Activated T-cell treated with anti-CD3 and anti-CD28 coated beads, Interleukin-2, amount 50 U/mL, for 72 hours (primary cell): Measurements from ENCODE around the gene DAB2. TPM values are rescaled to one million over a fixed set of nuclear protein-coding genes. Genes with fewer than 3 reads are reported as not detected.

Source experiments
- ATAC-seq, 2 donors: fragments of 150-1000 bp; cut with Tn5 transposase; replicated peaks in 1 of 2; 2 replicates each; pipeline ENCODE4 v1.10.0; 2021; ENCODE audit warnings: moderate library complexity in 2 of 2, mild to moderate bottlenecking in 1 of 2
- DNase-seq, 2 donors: peaks; one replicate each; pipeline ENCODE4 v3.0.0; 2021 to 2022; ENCODE audit warnings: mixed read lengths in 1 of 2
- H3K27ac Mint-ChIP-seq: one replicate; pipeline ENCODE4 v1.8.0; 2022; ENCODE audit warnings: mild to moderate bottlenecking, moderate library complexity, mixed read lengths
- H3K27me3 Mint-ChIP-seq: one replicate; pipeline ENCODE4 v1.8.0; 2022; ENCODE audit warnings: low read depth, mixed read lengths
- H3K36me3 Mint-ChIP-seq, 2 donors: one replicate each; pipeline ENCODE4 v1.8.0; 2022; ENCODE audit warnings: mixed read lengths in 2 of 2, mild to moderate bottlenecking in 1 of 2; ENCODE audit not compliant: insufficient read depth in 2 of 2
- H3K4me1 Mint-ChIP-seq: one replicate; pipeline ENCODE4 v1.8.0; 2022; ENCODE audit warnings: low read depth, mixed read lengths
- H3K4me3 Mint-ChIP-seq, 2 donors: one replicate each; pipeline ENCODE4 v1.8.0; 2022; ENCODE audit warnings: mild to moderate bottlenecking in 2 of 2, mixed read lengths in 2 of 2, moderate library complexity in 2 of 2
- H3K9me3 Mint-ChIP-seq, 2 donors: one replicate each; pipeline ENCODE4 v1.8.0; 2022; ENCODE audit warnings: mixed read lengths in 2 of 2
- total RNA-seq, 2 donors: library from RNA; stranded (reverse); gene quantifications; one replicate each; pipeline ENCODE4 v1.2.3, GENCODE V29; 2022

Gene DAB2
- total RNA-seq, 2 donors from 2014 or later = not detected

- Mint-ChIP-seq H3K36me3 (peaks cover 0 to 1% of the 10 kb centered on the region in 2 donors), H3K9me3 (no peaks in the 10 kb centered on the region), H3K4me3 (no peak overlapping the region), H3K27ac (no peak overlapping the region), H3K4me1 (no peaks in the 10 kb centered on the region), H3K27me3 (peaks cover 37% of the 10 kb centered on the region)
- ATAC-seq (no peak), DNase-seq (no peak)
These were observed 35.1 kb upstream of the DAB2 start for GRCh38 chr5:39459907-39460306.

DNA sequence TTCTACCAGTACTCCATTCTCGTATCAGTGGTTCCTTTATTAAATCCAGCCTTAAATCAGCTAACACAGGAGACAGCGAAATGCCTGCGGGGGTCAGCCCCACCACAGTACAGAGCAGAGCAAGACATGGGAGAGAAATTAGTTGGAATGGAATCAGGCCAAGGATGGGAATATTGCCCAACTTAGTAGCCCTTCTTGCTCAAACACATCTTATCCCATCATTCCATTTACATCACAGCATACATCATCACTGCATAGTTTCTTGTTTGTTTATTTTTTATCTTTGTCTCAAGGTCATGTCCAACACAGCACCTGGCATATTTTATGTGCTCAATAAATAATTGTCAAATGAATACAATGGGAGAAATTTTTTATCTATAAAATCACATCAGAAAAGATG is 34.3 kb upstream of the DAB2 start:
- H3K9me3 Mint-ChIP-seq = no peaks in the 10 kb centered on the region
- H3K27me3 Mint-ChIP-seq = peaks cover 37% of the 10 kb centered on the region
- ATAC-seq = no peak
- H3K4me1 Mint-ChIP-seq = no peaks in the 10 kb centered on the region
- DNase-seq = no peak
- no peak overlapping the region for H3K4me3 Mint-ChIP-seq
- H3K36me3 Mint-ChIP-seq = peaks cover 0 to 1% of the 10 kb centered on the region in 2 donors
- no peak overlapping the region for H3K27ac Mint-ChIP-seq

DNA sequence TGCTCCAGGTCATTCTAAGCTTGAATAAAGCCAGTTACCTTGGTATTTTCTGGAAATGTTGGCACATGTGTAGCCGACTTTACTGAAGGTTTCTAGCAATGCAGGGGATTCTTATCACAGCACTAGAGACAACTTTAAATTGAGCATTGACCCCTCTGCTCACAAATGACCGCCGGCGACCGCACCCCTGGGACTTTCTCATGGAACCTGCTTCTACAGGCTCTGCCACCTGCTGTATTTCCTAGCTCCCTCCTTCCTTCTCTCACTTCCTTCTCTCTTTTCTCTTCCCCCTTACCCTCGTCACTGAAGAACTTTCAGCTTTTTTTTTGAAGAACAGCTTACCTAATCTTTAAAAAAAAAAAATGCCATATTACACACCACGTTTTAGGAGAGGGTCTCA is 30.9 kb upstream of the DAB2 start:
- H3K9me3 Mint-ChIP-seq = no peaks in the 10 kb centered on the region
- peaks cover 30% of the 10 kb centered on the region for H3K27me3 Mint-ChIP-seq
- no peak overlapping the region for H3K4me3 Mint-ChIP-seq
- ATAC-seq = no peak
- H3K27ac Mint-ChIP-seq = no peak overlapping the region
- no peaks in the 10 kb centered on the region for H3K4me1 Mint-ChIP-seq
- DNase-seq = no peak
- H3K36me3 Mint-ChIP-seq = peaks cover 0 to 1% of the 10 kb centered on the region in 2 donors

- no peak overlapping the region for H3K27ac Mint-ChIP-seq
- ATAC-seq = no peak
- no peak for DNase-seq
- no peaks in the 10 kb centered on the region for H3K9me3 Mint-ChIP-seq
- no peak overlapping the region for H3K4me3 Mint-ChIP-seq
- no peaks in the 10 kb centered on the region for H3K4me1 Mint-ChIP-seq
- H3K36me3 Mint-ChIP-seq = peaks cover 0 to 1% of the 10 kb centered on the region in 2 donors
- peaks cover 25% of the 10 kb centered on the region for H3K27me3 Mint-ChIP-seq
These were observed 28.8 kb upstream of the DAB2 start for GRCh38 chr5:39453606-39454005.

DNA sequence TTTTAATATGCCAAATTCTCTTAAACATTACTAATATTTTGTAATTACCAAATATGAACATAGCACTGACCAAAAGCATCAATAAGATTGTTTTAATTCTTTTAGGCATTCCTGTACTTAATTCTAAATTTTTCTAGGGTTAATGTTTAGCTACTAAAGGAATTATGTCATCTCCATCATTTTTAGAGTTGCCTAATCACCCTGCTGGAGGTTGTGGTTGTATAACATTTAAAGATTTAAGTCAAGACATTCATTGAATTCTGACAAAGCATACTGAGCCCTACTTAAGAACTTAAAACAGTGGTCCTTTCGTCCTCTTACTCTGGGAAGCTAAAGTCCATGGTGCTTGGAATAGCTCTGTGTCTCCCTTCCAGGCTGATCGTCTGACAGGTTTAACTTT is 28.1 kb upstream of the DAB2 start:
- ATAC-seq = no peak
- H3K4me1 Mint-ChIP-seq = no peaks in the 10 kb centered on the region
- H3K36me3 Mint-ChIP-seq = no peaks in the 10 kb centered on the region
- no peaks in the 10 kb centered on the region for H3K9me3 Mint-ChIP-seq
- H3K27ac Mint-ChIP-seq = no peak overlapping the region
- H3K4me3 Mint-ChIP-seq = no peak overlapping the region
- H3K27me3 Mint-ChIP-seq = peaks cover 20% of the 10 kb centered on the region
- no peak for DNase-seq

DNA sequence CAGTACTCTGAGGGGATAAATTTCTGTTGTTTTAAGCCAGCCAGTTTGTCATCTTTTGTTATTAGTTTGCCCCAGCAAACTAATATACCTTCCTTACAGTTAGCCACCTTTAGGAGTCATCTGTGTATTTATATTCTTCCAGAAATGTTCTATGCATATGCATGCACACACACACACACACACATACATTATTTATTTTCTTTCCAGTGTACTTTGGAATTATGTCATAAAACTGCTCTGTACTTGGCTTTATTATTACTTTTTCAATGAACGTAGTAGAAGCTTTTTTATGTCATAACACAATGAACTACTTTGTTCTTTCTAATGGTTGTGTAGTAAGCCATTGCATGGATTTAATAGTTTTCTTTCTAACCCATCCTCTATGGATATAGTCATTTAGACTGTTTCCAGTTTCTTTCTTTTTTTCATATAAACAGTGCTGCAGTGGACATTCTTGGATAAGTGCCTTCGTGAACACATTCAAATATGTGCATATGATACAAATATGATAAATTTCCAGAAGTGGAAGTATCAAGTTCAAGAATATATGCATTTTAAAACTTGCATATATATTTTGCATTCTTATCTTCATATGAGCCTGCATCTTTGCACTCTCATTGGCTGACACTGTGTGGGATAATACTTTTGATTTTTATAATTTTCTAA is 26.6 kb upstream of the DAB2 start:
- no peaks in the 10 kb centered on the region for H3K9me3 Mint-ChIP-seq
- DNase-seq (no peak), ATAC-seq (no peak)
- no peak overlapping the region for H3K4me3 Mint-ChIP-seq
- H3K36me3 Mint-ChIP-seq = no peaks in the 10 kb centered on the region
- no peaks in the 10 kb centered on the region for H3K4me1 Mint-ChIP-seq
- H3K27me3 Mint-ChIP-seq = peaks cover 11% of the 10 kb centered on the region
- H3K27ac Mint-ChIP-seq = no peak overlapping the region

DNA sequence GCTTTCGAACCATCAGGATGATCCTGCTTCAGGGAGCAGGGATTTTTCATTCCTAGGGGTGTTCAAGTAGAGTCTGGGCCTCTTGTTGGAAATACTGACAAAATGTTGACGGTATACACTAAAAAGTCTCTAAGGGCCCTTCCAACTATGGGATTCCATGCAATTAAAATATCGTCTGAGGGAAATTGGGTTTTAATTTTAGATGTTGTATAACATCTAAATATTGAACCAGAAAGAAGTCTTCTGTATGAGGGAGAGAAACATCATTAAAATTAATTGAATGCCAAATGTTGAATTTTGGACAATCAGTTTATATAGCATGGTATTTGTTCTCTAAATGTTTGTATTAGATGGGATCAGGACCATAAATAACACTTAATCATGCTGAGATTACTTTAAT is 25.7 kb upstream of the DAB2 start:
- Mint-ChIP-seq H3K27ac (no peak overlapping the region), H3K27me3 (peaks cover 2% of the 10 kb centered on the region), H3K36me3 (no peaks in the 10 kb centered on the region), H3K4me3 (no peak overlapping the region), H3K4me1 (no peaks in the 10 kb centered on the region), H3K9me3 (no peaks in the 10 kb centered on the region)
- no peak for ATAC-seq
- no peak for DNase-seq

DNA sequence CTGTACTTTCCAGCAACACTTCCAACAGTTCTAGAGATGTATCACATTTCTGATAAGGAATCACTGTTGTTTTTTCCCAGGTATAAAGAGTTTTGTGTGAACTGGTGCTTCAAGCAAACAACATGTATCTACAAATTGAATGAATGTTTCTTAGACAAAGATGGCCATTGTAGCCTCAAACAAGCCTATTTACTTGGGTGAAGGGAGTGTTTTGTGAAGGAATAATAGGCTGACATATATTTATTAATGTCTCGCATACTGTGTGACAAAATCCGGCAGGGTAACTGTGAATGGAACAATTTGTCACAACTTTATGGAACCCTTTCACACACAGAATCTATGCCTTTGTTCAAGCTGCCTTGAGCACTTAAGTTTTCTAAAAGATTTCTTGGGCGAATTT is 24.8 kb upstream of the DAB2 start:
- no peaks in the 10 kb centered on the region for H3K9me3 Mint-ChIP-seq
- no peak for ATAC-seq
- no peaks in the 10 kb centered on the region for H3K36me3 Mint-ChIP-seq
- no peaks in the 10 kb centered on the region for H3K4me1 Mint-ChIP-seq
- no peak overlapping the region for H3K27ac Mint-ChIP-seq
- no peak for DNase-seq
- H3K4me3 Mint-ChIP-seq = no peak overlapping the region
- no peaks in the 10 kb centered on the region for H3K27me3 Mint-ChIP-seq

DNA sequence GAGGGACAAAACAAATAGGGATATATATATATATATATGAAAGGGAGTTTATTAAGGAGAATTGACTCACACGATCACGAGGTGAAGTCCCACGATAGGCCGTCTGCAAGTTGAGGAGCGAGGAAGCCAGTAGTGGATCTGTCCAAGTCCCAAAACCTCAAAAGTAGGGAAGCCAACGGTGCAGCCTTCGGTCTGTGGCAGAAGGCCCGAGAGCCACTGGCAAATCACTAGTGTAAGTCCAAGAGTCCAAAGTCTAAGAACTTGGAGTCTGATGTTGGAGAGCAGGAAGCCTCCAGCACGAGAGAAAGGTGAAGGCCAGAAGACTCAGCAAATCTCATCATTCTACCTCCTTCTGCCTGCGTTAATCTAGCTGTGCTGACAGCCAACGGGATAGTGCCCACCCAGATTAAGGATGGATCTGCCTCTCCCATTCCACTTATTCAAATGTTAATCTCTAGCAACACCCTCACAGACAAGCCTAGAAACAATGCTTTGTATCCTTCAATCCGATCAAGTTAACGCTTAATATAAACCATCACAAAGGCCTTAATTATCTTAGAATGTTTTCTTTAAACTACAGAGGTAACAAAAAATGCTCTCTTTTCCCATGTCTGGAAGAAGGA is 23.8 kb upstream of the DAB2 start:
- ATAC-seq = no peak
- Mint-ChIP-seq H3K36me3 (no peaks in the 10 kb centered on the region), H3K27me3 (no peaks in the 10 kb centered on the region), H3K4me3 (no peak overlapping the region), H3K4me1 (no peaks in the 10 kb centered on the region), H3K9me3 (no peaks in the 10 kb centered on the region), H3K27ac (no peak overlapping the region)
- DNase-seq = no peak

DNA sequence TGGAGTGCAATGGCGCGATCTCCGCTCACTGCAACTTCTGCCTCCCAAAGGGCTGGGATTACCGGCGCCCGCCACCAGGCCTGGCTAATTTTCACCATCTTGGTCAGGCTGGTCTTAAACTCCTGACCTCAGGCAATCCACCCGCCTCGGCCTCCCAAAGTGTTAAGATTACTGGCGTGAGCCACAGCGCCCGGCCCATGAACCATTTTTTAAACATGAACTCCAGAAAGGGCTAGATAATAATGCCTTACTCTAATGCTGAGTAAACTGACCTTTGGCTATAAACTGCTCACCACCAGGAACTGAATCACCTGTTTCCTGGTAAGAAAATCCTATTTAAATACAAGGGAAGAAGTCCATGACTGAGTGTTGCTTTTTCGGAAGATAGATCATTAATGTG is 23.2 kb upstream of the DAB2 start:
- H3K4me1 Mint-ChIP-seq = no peaks in the 10 kb centered on the region
- ATAC-seq (no peak), DNase-seq (no peak)
- H3K36me3 Mint-ChIP-seq = no peaks in the 10 kb centered on the region
- H3K4me3 Mint-ChIP-seq = no peak overlapping the region
- H3K27ac Mint-ChIP-seq = no peak overlapping the region
- H3K9me3 Mint-ChIP-seq = no peaks in the 10 kb centered on the region
- no peaks in the 10 kb centered on the region for H3K27me3 Mint-ChIP-seq

GRCh38 chr5:39447059-39447458 is 22.3 kb upstream of the DAB2 start:
- H3K9me3 Mint-ChIP-seq = no peaks in the 10 kb centered on the region
- no peaks in the 10 kb centered on the region for H3K27me3 Mint-ChIP-seq
- DNase-seq (no peak), ATAC-seq (peak; percentile 34 to 82)
- no peaks in the 10 kb centered on the region for H3K36me3 Mint-ChIP-seq
- H3K27ac Mint-ChIP-seq = no peak overlapping the region
- no peaks in the 10 kb centered on the region for H3K4me1 Mint-ChIP-seq
- no peak overlapping the region for H3K4me3 Mint-ChIP-seq

- no peaks in the 10 kb centered on the region for H3K4me1 Mint-ChIP-seq
- no peak for DNase-seq
- peak in 1 of 2 donors; percentile 17 for ATAC-seq
- H3K4me3 Mint-ChIP-seq = no peak overlapping the region
- no peaks in the 10 kb centered on the region for H3K36me3 Mint-ChIP-seq
- no peaks in the 10 kb centered on the region for H3K9me3 Mint-ChIP-seq
- no peaks in the 10 kb centered on the region for H3K27me3 Mint-ChIP-seq
- no peak overlapping the region for H3K27ac Mint-ChIP-seq
These were observed 21.5 kb upstream of the DAB2 start for GRCh38 chr5:39446231-39446630.

GRCh38 chr5:39443911-39444310 is 19.1 kb upstream of the DAB2 start:
- Mint-ChIP-seq H3K4me1 (no peaks in the 10 kb centered on the region), H3K27me3 (no peaks in the 10 kb centered on the region), H3K4me3 (no peak overlapping the region), H3K36me3 (no peaks in the 10 kb centered on the region), H3K9me3 (no peaks in the 10 kb centered on the region), H3K27ac (no peak overlapping the region)
- no peak for ATAC-seq
- no peak for DNase-seq

DNA sequence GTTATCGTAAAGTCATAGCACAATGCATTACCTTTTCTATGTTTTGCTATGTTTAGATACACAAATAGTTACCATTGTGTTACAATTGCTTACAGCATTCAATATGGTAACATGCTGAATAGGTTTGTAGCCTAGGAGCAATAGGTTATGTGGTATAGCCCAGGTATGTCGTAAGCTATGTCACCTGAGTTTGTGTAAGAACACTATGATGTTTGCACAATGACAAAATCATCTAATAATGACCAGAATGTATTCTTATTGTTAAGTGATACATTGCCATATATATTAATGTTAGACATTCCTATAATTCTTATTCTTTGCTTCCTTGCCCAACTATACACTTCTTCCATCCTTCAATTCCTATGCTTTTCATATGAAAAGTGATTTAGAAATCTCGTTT is 18.2 kb upstream of the DAB2 start:
- Mint-ChIP-seq H3K9me3 (no peaks in the 10 kb centered on the region), H3K36me3 (no peaks in the 10 kb centered on the region), H3K4me3 (no peak overlapping the region), H3K27me3 (no peaks in the 10 kb centered on the region), H3K4me1 (no peaks in the 10 kb centered on the region), H3K27ac (no peak overlapping the region)
- no peak for DNase-seq
- no peak for ATAC-seq
